ENCODE results near the gene TBC1D14. TPM values are rescaled to one million over a fixed set of nuclear protein-coding genes. Genes with fewer than 3 reads are reported as not detected.
A peak's percentile ranks its signal among the peaks of the same experiment; 100 is the strongest.

The TBC1D14 gene
- total and polyA plus RNA-seq, 9 of the 15 experiments (the other 6 are each of a cell fraction or from before 2014, with no cell fraction given) = 2.1 to 59.6 (median 44.8) TPM

- TF ChIP-seq ARID1B (IDR thresholded peaks at IDR 0.05) (no peak), CREM (IDR thresholded peaks at IDR 0.05; ENCODE audit: low read depth) (no peak), HMG20B (CRISPR knock-in tag; IDR thresholded peaks at IDR 0.05) (no peak), KDM1A (IDR thresholded peaks at IDR 0.05) (no peak), ELF1 (tag; IDR thresholded peaks at IDR 0.05) (0 out of 2 replicates have a peak, but pooled peaks have one; percentile 3), ZNF121 (CRISPR knock-in tag; conservative IDR thresholded peaks at IDR 0.05) (no peak), ZNF551 (CRISPR knock-in tag; IDR thresholded peaks at IDR 0.05) (no peak), GATA2 (CRISPR knock-in tag; IDR thresholded peaks at IDR 0.05) (0 out of 2 replicates have a peak, but pooled peaks have one; percentile 2), ZBTB8A (IDR thresholded peaks at IDR 0.05; ENCODE audit: partially characterized antibody) (no peak), ZNF12 (CRISPR knock-in tag; IDR thresholded peaks at IDR 0.05) (no peak), ZBTB7A (IDR thresholded peaks at IDR 0.05; ENCODE audit: borderline replicate concordance, control insufficient read depth, low read depth, low read length) (no peak), ZBTB11 (CRISPR knock-in tag; IDR thresholded peaks at IDR 0.05) (0 out of 6 replicates have a peak, but pooled peaks of 1 of the 3 experiments have one; percentile 23), ESRRA (IDR thresholded peaks at IDR 0.05; ENCODE audit: borderline replicate concordance, low read depth) (peak; percentile 82), FOXM1 (IDR thresholded peaks at IDR 0.05; ENCODE audit: low read depth) (no peak), FOXM1 (CRISPR knock-in tag; IDR thresholded peaks at IDR 0.05; ENCODE audit: low read depth) (no peak), ZNF274 (IDR thresholded peaks at IDR 0.05; ENCODE audit: borderline replicate concordance, low read depth, low read length) (no peak)
These were observed 8.7 kb downstream of the TBC1D14 start (continued) for GRCh38 chr4:6918338-6918737.

Data from K562 (cell line).